Vagina (tissue), 2 donors: ENCODE measurements around the gene ANO9. TPM values are rescaled to one million over a fixed set of nuclear protein-coding genes. Genes with fewer than 3 reads are reported as not detected.

Source experiments
- DNase-seq, 2 donors: peaks; one replicate each; pipeline ENCODE4 v3.0.0-alpha.2; 2017; ENCODE audit errors: extremely low spot score in 2 of 2
- H3K27ac ChIP-seq: fragments of 200-600 bp; sonication (generic); one replicate; pipeline ENCODE4 v1.5.1; 2019
- H3K27me3 ChIP-seq: fragments of 200-600 bp; sonication (generic); one replicate; pipeline ENCODE4 v1.5.1; 2019
- H3K36me3 ChIP-seq, 2 donors: fragments of 200-600 bp; sonication (generic); one replicate each; pipeline ENCODE4 v1.5.1; 2017 to 2019
- H3K4me1 ChIP-seq: fragments of 200-600 bp; sonication (generic); one replicate; pipeline ENCODE4 v1.5.1; 2019
- H3K4me3 ChIP-seq, 2 donors: fragments of 200-600 bp; sonication (generic); 1 replicate in 1 of 2; 2 replicates in 1 of 2; pipeline ENCODE4 v1.5.1; 2016 to 2019
- H3K9me3 ChIP-seq: fragments of 200-600 bp; sonication (generic); one replicate; pipeline ENCODE4 v1.5.1; 2019
- POLR2A ChIP-seq, 2 donors: fragments of 450-650 bp; IDR thresholded peaks; one replicate each; pipeline ENCODE4 v1.6.1; 2017; ENCODE audit warnings: antibody characterized with exemption in 2 of 2, mild to moderate bottlenecking in 2 of 2, moderate library complexity in 2 of 2
- POLR2AphosphoS5 ChIP-seq, 2 donors: sonication (generic); formaldehyde crosslinking; IDR thresholded peaks; one replicate each; pipeline ENCODE4 v1.9.0; 2017; ENCODE audit warnings: antibody characterized with exemption in 2 of 2, mild to moderate bottlenecking in 2 of 2, low read depth in 1 of 2; ENCODE audit not compliant: insufficient read depth in 1 of 2
- intact Hi-C: fragments of 100-400 bp; cut with DNase I; formaldehyde crosslinking; loops from one replicate; pipeline ENCODE4 v1.15.1; 2023
- total RNA-seq: library from RNA; depleted of rRNA; stranded (reverse); fragments of >200 nt; gene quantifications from one replicate; pipeline ENCODE4 v1.2.3, GENCODE V29; 2016
- TF ChIP-seq, protein P1 (sequence below), 3 experiments: fragments of 450-650 bp in 2 of 3; fragments of 200-600 bp in 1 of 3; sonication (generic) in 1 of 3; IDR thresholded peaks; one replicate each; pipeline ENCODE4 v1.5.1; 2017 to 2019; ENCODE audit warnings: antibody characterized with exemption in 3 of 3, mild to moderate bottlenecking in 2 of 3, moderate library complexity in 2 of 3

The ANO9 gene
- total RNA-seq, 1 donor from 2014 or later, result 12.0 TPM

DNA sequence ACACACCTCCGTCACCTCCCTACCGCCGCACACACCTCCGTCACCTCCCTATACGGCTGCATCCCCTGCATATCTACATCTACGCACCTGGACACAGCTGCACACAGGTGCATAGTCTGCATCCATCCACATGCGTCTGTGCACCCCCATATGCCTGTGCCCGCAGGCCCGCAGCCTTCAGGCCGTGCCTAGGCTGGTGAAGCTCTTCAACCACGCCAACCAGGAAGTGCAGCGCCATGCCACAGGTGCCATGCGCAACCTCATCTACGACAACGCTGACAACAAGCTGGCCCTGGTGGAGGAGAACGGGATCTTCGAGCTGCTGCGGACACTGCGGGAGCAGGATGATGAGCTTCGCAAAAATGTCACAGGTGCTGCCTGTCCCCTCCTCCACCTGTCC lies 43.0 kb downstream of the ANO9 start:
- H3K4me1 ChIP-seq, result peaks cover 37% of the 10 kb centered on the region
- H3K27ac ChIP-seq, result no peak overlapping the region
- H3K4me3 ChIP-seq, result no peak overlapping the region
- DNase-seq, result no peak
- TF ChIP-seq POLR2AphosphoS5 (IDR thresholded peaks at IDR 0.05; ENCODE audit: insufficient read depth in 1 of 2, low read depth in 1 of 2) (no peak), POLR2A (IDR thresholded peaks at IDR 0.05) (no peak)
- TF ChIP-seq, protein P1, sequence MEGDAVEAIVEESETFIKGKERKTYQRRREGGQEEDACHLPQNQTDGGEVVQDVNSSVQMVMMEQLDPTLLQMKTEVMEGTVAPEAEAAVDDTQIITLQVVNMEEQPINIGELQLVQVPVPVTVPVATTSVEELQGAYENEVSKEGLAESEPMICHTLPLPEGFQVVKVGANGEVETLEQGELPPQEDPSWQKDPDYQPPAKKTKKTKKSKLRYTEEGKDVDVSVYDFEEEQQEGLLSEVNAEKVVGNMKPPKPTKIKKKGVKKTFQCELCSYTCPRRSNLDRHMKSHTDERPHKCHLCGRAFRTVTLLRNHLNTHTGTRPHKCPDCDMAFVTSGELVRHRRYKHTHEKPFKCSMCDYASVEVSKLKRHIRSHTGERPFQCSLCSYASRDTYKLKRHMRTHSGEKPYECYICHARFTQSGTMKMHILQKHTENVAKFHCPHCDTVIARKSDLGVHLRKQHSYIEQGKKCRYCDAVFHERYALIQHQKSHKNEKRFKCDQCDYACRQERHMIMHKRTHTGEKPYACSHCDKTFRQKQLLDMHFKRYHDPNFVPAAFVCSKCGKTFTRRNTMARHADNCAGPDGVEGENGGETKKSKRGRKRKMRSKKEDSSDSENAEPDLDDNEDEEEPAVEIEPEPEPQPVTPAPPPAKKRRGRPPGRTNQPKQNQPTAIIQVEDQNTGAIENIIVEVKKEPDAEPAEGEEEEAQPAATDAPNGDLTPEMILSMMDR (IDR thresholded peaks at IDR 0.05), result no peak
- intact Hi-C loops, result no loop called here
- peaks cover 0 to 8% of the 10 kb centered on the region in 2 donors for H3K36me3 ChIP-seq
- no peaks in the 10 kb centered on the region for H3K27me3 ChIP-seq
- H3K9me3 ChIP-seq, result no peaks in the 10 kb centered on the region

DNA sequence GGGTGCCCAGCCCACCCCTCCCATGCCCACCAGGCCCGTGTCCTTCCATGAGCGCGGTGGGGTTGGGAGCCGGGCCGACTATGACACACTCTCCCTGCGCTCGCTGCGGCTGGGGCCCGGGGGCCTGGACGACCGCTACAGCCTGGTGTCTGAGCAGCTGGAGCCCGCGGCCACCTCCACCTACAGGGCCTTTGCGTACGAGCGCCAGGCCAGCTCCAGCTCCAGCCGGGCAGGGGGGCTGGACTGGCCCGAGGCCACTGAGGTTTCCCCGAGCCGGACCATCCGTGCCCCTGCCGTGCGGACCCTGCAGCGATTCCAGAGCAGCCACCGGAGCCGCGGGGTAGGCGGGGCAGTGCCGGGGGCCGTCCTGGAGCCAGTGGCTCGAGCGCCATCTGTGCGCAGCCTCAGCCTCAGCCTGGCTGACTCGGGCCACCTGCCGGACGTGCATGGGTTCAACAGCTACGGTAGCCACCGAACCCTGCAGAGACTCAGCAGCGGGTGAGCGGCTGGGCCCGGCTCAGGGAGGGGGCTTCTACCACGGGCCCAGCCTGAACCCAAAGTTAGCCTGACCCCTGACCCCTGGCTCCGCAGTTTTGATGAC lies 44.8 kb downstream of the ANO9 start:
- H3K27ac ChIP-seq, result no peak overlapping the region

DNA sequence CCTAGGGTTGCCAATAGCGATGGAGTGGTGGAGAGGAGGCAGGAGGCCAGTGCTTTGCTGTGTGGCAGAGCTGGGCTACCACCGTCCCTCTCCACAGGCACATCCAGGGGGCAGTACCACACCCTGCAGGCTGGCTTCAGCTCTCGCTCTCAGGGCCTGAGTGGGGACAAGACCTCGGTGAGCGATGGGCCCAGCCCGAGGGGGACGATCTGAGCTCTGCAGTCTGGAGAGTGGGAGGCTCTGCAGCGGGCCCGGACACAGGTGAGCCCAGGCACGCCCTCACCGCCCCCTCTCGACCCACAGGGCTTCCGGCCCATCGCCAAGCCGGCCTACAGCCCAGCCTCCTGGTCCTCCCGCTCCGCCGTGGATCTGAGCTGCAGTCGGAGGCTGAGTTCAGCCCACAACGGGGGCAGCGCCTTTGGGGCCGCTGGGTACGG lies 45.3 kb downstream of the ANO9 start:
- TF ChIP-seq, protein P1 (IDR thresholded peaks at IDR 0.05), result no peak
- no peak for TF ChIP-seq POLR2A (IDR thresholded peaks at IDR 0.05)
- no peak for TF ChIP-seq POLR2AphosphoS5 (IDR thresholded peaks at IDR 0.05; ENCODE audit: insufficient read depth in 1 of 2, low read depth in 1 of 2)
- DNase-seq, result no peak
- H3K9me3 ChIP-seq, result no peaks in the 10 kb centered on the region
- intact Hi-C loops, result no loop called here
- peaks cover 37% of the 10 kb centered on the region for H3K4me1 ChIP-seq
- H3K4me3 ChIP-seq, result peak overlapping the region; percentile 33 to 36
- H3K27me3 ChIP-seq, result no peaks in the 10 kb centered on the region
- no peak overlapping the region for H3K27ac ChIP-seq
- no peaks in the 10 kb centered on the region for H3K36me3 ChIP-seq

More for the DNA sequence above, 44.8 kb downstream of the ANO9 start:
- TF ChIP-seq, protein P1 (IDR thresholded peaks at IDR 0.05), result peak; percentile 25 to 44 (median 37)
- TF ChIP-seq POLR2AphosphoS5 (IDR thresholded peaks at IDR 0.05; ENCODE audit: insufficient read depth in 1 of 2, low read depth in 1 of 2), result peak in 1 of 2 donors; percentile 25
- no peak for TF ChIP-seq POLR2A (IDR thresholded peaks at IDR 0.05)
- intact Hi-C loops, result no loop called here
- no peaks in the 10 kb centered on the region for H3K9me3 ChIP-seq
- H3K4me3 ChIP-seq, result peak overlapping the region; percentile 33 to 36
- H3K36me3 ChIP-seq, result no peaks in the 10 kb centered on the region
- peaks cover 37% of the 10 kb centered on the region for H3K4me1 ChIP-seq
- DNase-seq, result no peak
- no peaks in the 10 kb centered on the region for H3K27me3 ChIP-seq

DNA sequence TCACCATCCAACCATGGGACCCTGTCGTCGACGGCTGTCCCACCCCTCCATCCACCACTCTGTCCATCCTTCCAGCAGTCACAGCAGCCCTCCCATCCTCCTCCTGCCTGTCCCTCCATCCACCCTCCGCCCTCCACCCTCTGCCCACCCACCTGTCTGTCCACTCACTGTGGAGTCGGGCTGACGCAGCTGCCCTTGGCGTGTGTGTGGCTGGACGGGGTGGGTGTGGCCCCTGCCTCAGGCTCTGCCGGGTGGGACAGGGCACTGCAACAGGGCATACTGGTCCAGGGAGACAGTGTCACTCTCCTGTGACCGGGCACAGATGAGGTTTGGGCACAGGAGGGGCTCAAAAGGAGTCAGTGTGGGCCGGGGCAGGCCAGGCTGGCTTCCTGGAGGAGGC lies 45.9 kb downstream of the ANO9 start:
- no peaks in the 10 kb centered on the region for H3K9me3 ChIP-seq
- peak overlapping the region; percentile 62 for H3K27ac ChIP-seq
- H3K27me3 ChIP-seq, result no peaks in the 10 kb centered on the region
- intact Hi-C loops, result no loop called here
- peak overlapping the region in 1 of 2 donors; percentile 45 for H3K4me3 ChIP-seq
- TF ChIP-seq, protein P1 (IDR thresholded peaks at IDR 0.05), result no peak
- TF ChIP-seq POLR2A (IDR thresholded peaks at IDR 0.05) (no peak), POLR2AphosphoS5 (IDR thresholded peaks at IDR 0.05; ENCODE audit: insufficient read depth in 1 of 2, low read depth in 1 of 2) (no peak)
- H3K4me1 ChIP-seq, result peaks cover 37% of the 10 kb centered on the region
- H3K36me3 ChIP-seq, result no peaks in the 10 kb centered on the region
- no peak for DNase-seq
